H1 (cell line): ENCODE data around the gene DPF1.

Experiments used
- CBX5 ChIP-seq: fragments of 300-800, 300-1000 bp; sonication (generic); IDR thresholded peaks from 2 replicates; pipeline ENCODE4 v1.7.1; 2016; ENCODE audit warnings: antibody characterized with exemption, low read length, low read depth
- CHD2 ChIP-seq: IDR thresholded peaks from 2 replicates; pipeline ENCODE4 v1.6.1; 2012; ENCODE audit warnings: low read length, improper control_type of control experiment
- NRF1 ChIP-seq: IDR thresholded peaks from 2 replicates; pipeline ENCODE4 v1.6.1; 2011; ENCODE audit warnings: mild to moderate bottlenecking, low read depth, low read length, improper control_type of control experiment
- PHF8 ChIP-seq: fragments of 200-600 bp; sonication (generic); conservative IDR thresholded peaks from 2 replicates; pipeline ENCODE4 v1.7.1; 2012; ENCODE audit warnings: low read depth, mild to moderate bottlenecking, inconsistent platforms, low read length, moderate library complexity
- POLR2AphosphoS5 ChIP-seq: IDR thresholded peaks from 2 replicates; pipeline ENCODE4 v1.6.1; 2011; ENCODE audit warnings: low read depth, low read length
- SAP30 ChIP-seq: fragments of 300-600 bp; sonication (generic); IDR thresholded peaks from 2 replicates; pipeline ENCODE4 v1.7.1; 2012; ENCODE audit warnings: low read length, moderate library complexity, mild to moderate bottlenecking, inconsistent platforms; ENCODE audit not compliant: insufficient read depth, insufficient replicate concordance
- SIN3A ChIP-seq, 2 experiments: IDR thresholded peaks in 1 of 2; conservative IDR thresholded peaks in 1 of 2; 2 replicates each; pipeline ENCODE4 v1.6.1; 2011 to 2012; ENCODE audit warnings: low read length in 2 of 2, improper control_type of control experiment in 1 of 2, low read depth in 1 of 2, mild to moderate bottlenecking in 1 of 2
- TEAD4 ChIP-seq: IDR thresholded peaks from 2 replicates; pipeline ENCODE4 v1.6.1; 2012; ENCODE audit warnings: low read depth, low read length, inconsistent platforms, mixed read lengths
- TF ChIP-seq, protein P1 (sequence below), 3 experiments: IDR thresholded peaks; 1 replicate in 2 of 3; 2 replicates in 1 of 3; pipeline versions ENCODE4 v1.5.1 to v1.6.1; 2011; ENCODE audit warnings: low read length in 3 of 3, mild to moderate bottlenecking in 3 of 3, inconsistent platforms in 2 of 3, low read depth in 1 of 3, moderate library complexity in 1 of 3; ENCODE audit not compliant: insufficient read depth in 1 of 3; ENCODE audit errors: control extremely low read depth in 1 of 3
- TF ChIP-seq, protein P2 (sequence below): IDR thresholded peaks from 2 replicates; pipeline ENCODE4 v1.6.1; 2011; ENCODE audit warnings: low read length, improper control_type of control experiment

DNA sequence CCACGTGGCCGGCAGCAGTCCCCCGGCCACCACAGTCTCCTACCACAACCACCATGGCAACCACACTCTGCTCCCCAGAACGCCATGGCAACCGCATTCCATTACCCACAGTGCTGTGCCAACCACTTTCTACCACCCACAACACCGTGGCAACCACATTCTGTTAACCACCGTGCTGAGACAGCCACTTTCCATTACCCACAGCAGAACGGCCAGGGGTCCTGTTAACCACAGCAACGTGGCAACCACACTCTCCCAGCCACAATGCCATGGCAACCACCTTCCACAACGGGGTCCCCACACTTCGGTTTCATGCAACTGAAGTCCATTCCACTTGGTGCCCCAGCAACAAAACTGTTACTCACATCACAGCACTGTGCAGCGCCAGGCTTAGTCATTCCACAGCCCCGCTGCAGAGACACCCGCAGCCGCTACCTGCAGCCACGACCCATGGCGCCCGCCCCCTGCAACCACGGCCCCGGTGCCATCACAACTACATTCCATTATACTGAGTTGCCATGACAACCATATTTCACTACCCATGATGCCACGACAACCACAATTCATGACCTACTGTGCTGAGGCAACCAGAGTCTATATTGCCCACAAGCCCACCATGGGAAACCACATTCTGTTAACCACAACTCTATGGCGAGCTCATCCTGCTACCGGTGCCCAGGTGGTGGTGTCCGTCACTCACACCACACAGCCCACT is 10.0 kb downstream of the DPF1 start:
- no peak for TF ChIP-seq SIN3A (conservative IDR thresholded peaks at IDR 0.05 in 1 of 2, IDR thresholded peaks at IDR 0.05 in 1 of 2; ENCODE audit: low read depth in 1 of 2, low read length in 2 of 2)
- TF ChIP-seq CHD2 = no peak
- no peak for TF ChIP-seq NRF1
- TF ChIP-seq SAP30 = no peak
- no peak for TF ChIP-seq PHF8
- TF ChIP-seq CBX5 = no peak
- TF ChIP-seq, protein P1, sequence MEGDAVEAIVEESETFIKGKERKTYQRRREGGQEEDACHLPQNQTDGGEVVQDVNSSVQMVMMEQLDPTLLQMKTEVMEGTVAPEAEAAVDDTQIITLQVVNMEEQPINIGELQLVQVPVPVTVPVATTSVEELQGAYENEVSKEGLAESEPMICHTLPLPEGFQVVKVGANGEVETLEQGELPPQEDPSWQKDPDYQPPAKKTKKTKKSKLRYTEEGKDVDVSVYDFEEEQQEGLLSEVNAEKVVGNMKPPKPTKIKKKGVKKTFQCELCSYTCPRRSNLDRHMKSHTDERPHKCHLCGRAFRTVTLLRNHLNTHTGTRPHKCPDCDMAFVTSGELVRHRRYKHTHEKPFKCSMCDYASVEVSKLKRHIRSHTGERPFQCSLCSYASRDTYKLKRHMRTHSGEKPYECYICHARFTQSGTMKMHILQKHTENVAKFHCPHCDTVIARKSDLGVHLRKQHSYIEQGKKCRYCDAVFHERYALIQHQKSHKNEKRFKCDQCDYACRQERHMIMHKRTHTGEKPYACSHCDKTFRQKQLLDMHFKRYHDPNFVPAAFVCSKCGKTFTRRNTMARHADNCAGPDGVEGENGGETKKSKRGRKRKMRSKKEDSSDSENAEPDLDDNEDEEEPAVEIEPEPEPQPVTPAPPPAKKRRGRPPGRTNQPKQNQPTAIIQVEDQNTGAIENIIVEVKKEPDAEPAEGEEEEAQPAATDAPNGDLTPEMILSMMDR (IDR thresholded peaks at IDR 0.05; ENCODE audit: control extremely low read depth in 1 of 3, insufficient read depth in 1 of 3, low read depth in 1 of 3, low read length in 3 of 3) = no peak
- TF ChIP-seq POLR2AphosphoS5 = no peak
- peak; percentile 40; the same call in 1 of the 2 replicates for TF ChIP-seq TEAD4
- TF ChIP-seq, protein P2, sequence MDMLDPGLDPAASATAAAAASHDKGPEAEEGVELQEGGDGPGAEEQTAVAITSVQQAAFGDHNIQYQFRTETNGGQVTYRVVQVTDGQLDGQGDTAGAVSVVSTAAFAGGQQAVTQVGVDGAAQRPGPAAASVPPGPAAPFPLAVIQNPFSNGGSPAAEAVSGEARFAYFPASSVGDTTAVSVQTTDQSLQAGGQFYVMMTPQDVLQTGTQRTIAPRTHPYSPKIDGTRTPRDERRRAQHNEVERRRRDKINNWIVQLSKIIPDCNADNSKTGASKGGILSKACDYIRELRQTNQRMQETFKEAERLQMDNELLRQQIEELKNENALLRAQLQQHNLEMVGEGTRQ = no peak
